OCI-LY1 (cell line): ENCODE data around the gene TARP.

Experiments used
- CTCF ChIP-seq: fragments of 200-600 bp; sonication (generic), shearing (Covaris generic); IDR thresholded peaks from 2 replicates; pipeline ENCODE4 v1.5.1; 2017; ENCODE audit warnings: mild to moderate bottlenecking, antibody characterized with exemption, low read length, moderate library complexity, mixed read lengths
- EZH2 ChIP-seq: fragments of 200-600 bp; sonication (generic), shearing (Covaris generic); IDR thresholded peaks from 2 replicates; pipeline ENCODE4 v1.8.0; 2017; ENCODE audit warnings: borderline replicate concordance, mixed run types, mild to moderate bottlenecking, antibody characterized with exemption, low read length, moderate library complexity, mixed read lengths

GRCh38 chr7:38319873-38320272 is 46.4 kb upstream of the TARP start:
- TF ChIP-seq EZH2 (no peak), CTCF (no peak)
